ENCODE measurements around the gene NT5E. TPM values are rescaled to one million over a fixed set of nuclear protein-coding genes. Genes with fewer than 3 reads are reported as not detected.
"Not testable (repeated sequence)": the region's sequence is repeated elsewhere in the genome, so short reads cannot be mapped to it uniquely, and the experiment has no call there.

Gene NT5E
- polyA plus RNA-seq (ENCODE audit: insufficient read length): 3.9 TPM
- long read RNA-seq, donor 1, partial matches to known transcripts: 0 of 3 reads
- long read RNA-seq, donor 1, other reads (novel, unspliced or antisense): 0 of 3 reads
- long read RNA-seq, donor 2, partial matches to known transcripts: 0 of 1 reads
- long read RNA-seq, donor 2, other reads (novel, unspliced or antisense): 0 of 1 reads
- long read RNA-seq, donor 3, partial matches to known transcripts: 17 of 38 reads
- long read RNA-seq, donor 3, other reads (novel, unspliced or antisense): 19 of 38 reads
- long read RNA-seq, donor 4: 0 reads
- long read RNA-seq, donor 5, partial matches to known transcripts: 0 of 2 reads
- long read RNA-seq, donor 5, other reads (novel, unspliced or antisense): 0 of 2 reads
- long read RNA-seq, donor 6, partial matches to known transcripts: 0 of 2 reads
- long read RNA-seq, donor 6, other reads (novel, unspliced or antisense): 0 of 2 reads
- long read RNA-seq, donor 7, partial matches to known transcripts: 0 of 2 reads
- long read RNA-seq, donor 7, other reads (novel, unspliced or antisense): 0 of 2 reads
- long read RNA-seq, donor 8: 0 reads

DNA sequence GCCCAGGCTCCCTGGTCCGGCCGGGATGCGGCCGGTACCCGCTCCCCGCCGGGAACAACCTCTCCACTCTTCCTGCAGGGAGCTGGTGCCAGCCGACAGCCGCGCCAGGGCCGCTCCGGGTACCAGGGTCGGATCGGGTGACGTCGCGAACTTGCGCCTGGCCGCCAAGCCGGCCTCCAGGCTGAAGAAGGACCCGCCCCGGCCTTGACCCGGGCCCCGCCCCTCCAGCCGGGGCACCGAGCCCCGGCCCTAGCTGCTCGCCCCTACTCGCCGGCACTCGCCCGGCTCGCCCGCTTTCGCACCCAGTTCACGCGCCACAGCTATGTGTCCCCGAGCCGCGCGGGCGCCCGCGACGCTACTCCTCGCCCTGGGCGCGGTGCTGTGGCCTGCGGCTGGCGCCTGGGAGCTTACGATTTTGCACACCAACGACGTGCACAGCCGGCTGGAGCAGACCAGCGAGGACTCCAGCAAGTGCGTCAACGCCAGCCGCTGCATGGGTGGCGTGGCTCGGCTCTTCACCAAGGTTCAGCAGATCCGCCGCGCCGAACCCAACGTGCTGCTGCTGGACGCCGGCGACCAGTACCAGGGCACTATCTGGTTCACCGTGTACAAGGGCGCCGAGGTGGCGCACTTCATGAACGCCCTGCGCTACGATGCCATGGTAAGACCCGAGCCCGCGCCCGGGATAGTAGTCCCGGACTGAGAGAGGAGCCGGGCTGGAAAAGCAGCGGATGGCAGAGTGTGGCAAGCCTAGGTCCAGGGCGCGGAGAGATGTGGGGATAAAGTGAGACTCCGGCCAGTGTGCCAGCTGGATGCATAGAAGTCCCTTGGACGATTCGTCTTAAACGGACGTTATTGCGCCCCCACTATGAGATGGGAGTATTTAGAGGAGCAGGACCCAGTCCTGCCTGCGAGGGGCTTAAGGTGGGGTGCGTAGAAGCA lies at the start of gene NT5E:
NT5E (plus strand) TSS at position 266 of the 942 bp plus-strand sequence; CDS start at position 323, 57 bp downstream.
- DNase-seq: peak; percentile 34

DNA sequence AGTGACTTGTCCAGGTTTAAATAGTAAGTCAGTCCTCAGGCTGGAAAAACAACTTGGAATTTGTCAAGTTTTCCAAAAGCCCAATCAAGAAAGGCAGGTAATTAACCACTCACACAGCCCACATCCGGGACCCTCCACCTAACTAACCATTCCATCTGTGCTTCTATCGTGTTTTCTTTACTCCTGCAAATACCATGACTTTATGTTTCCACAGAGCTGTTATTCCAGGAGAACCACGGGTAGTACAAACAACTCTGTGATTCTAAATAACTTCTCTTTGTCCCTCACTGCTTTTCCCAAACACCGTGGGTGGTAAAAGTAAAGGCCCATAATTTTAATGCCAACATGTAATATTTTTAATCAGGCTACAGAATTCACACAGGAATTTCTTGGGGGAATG lies 49.6 kb upstream of the NT5E start:
- no peak for DNase-seq

DNA sequence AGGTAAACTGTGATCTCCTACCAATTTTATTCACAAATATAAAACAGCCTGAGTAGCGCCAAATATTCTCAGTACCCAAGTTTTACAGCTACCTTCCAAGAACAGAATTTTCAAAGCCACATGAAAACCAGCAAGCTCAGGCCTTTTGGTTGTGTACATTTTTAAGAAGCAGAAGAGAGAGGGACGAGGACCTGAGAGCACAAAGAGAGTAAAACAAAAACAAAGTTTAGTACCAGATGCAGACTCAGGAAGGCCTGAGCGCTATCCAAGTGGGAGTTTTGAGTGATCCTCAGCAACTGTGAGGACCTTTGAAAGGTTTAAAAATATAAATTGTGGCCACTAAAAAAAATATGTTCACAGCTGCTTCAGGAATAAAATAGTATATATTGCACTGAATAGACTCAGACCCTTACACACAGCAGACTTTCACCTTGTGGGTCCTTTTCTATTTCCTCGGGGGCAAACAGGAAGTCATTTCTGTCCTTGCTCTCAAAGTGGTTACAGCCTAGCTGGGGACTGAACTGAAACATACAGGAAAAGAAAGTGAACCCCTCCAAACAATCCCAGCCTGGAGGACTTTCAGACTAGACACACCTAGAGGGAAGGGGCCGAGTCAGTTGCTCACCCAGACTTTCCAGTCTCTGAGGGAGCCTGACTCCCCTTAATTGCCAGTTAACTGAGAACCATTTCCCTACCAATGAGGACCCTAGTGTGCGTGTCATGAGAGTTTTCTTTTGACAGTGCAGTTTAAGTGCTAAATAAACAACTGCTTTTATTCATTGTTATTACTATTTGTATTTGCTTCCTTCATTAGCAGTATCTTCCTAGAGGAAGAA lies 48.5 kb upstream of the NT5E start:
- no peak for DNase-seq

DNA sequence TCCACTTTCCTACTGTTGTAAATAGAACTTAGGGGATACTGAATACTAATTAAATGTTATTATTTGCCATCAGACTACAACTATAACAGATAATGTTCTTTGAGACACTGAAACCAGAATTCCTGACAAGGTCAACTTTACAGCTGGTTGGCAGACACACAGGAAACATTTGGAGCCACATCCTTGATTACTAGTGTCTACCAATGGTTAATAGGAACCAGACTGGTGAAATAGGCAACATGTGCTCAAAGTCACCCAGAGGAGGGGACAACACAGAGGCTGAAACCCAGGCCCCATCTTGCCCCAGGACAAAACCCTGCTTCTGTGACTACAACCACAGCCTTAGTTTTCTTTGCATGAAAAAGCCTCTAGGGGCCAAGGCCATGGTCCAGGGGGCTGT lies 47.8 kb upstream of the NT5E start:
- DNase-seq: no peak

DNA sequence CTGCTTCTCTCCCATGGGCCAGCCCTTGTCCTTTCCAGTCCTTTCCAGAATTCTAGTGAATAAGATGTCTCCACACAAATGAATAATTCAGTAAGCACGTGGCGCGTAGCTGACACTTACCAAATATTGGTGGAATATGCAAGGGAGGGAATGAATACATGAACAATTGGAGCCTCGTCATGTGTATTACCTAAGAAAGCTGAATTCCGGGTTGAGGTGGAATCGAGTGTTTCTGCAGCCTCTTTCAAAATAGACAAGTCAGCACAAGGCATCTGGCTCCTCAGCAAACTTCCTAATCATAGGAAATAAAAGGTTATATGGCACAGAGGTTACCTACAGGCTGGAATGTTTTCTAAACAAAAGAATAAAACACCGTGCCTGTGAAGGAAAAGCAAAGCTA lies 47.0 kb upstream of the NT5E start:
- no peak for DNase-seq

DNA sequence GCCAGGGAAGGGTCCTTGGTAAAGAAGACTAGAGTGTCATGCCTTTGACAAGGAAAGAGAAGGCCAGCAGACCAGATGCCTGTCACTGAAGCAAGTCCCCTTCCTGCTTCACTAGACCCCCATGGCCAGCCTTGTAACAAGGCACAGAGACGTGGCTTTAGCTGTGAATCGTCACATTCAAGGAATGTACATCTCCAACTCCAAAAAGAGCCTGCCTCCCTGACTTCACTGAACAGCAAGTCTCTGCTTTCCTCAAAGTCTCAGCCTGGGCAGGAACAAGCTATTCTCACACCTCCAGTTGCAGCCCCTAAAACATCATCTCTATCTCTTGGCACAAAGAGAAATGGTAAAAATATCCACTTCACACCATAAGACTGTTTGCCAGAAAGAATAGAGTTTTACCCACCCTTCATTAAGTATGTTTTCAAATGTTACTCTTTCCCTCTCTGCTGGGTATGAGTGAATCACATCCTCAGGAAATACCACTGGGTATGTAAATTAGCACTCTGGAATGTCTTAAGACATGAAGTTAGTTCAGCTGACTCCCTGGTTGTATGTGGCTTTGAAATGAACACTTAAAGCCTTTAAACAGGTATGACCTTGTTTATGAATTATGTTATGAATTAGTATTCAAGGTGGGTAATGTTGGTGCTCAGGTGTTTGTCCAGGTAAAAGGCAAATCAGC lies 46.4 kb upstream of the NT5E start:
- no peak for DNase-seq

DNA sequence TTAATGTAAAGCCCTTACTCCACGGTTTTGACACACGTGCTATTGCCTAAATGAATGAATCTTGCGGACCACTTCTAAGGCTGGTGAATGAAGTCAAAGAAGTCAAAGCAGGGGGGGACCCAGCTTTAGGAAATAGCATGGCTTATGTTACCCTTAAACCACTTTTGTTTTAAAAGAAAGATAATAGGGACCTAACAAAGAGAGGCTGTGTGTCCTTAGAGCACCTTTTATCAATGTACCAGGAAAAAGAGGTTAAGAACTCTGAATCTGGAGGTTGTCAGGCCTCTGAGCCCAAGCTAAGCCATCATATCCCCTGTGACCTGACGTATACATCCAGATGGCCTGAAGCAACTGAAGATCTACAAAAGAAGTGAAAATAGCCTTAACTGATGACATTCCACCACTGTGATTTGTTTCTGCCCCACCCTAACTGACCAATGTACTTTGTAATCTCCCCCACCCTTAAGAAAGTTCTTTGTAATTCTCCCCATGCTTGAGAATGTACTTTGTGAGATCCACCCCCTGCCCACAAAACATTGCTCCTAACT lies 45.8 kb upstream of the NT5E start:
- not testable (repeated sequence) for DNase-seq

DNA sequence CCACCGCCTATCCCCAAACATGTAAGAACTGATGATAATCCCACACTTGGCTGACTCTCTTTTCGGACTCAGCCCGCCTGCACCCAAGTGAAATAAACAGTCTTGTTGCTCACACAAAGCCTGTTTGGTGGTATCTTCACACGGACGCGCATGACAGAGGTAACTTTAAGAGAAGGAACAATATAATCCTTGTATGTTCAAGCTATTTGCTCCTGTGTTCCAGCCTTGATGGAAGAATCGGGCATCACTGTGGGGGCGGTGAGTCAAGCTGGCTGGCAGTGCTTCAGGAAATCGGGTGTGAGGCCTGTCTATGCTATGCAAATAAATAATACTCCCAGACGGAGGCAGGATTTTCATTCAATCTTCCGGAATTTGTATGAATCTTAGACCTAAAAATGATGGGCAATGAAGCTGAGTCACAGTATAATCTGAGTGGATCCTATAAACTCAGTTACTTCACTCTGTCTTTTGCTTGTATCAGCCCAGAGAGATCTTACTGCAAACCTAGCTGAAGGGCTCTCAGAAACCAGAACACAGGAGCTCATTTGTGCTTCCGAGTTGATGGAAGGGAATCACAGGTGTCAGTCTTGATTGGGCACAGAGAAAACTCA lies 45.2 kb upstream of the NT5E start:
- DNase-seq: no peak

DNA sequence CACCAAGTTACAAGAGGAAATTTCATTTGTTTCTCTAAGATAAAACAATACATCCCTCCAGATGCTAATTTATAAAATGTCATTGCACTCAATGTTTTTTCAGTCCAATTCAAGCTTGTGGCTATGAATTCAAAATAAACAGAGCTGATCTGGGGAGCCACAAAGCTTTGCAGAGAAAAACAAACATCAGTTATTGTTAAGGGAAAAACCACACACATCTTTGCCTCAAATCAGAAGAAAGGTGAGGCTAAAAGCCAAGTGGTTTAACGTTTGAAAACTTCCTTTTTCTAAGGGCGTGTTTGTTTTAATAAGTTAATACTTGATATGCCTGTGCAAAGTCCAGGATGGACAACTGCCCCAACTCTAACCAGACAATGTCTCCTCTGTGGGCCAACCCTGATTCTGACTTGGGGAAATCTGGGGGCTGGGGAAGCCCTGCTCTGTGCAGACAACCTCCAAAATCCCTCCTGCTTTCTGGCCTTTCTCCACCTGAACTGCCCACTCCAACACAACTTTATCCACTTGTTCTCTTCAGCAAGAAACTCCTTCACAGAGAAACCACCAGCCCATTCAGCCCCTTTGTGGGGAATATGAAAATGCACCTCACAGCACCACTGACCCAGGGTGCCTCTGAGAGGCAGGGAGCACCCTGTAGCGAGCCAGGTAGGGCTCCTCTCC lies 44.6 kb upstream of the NT5E start:
- DNase-seq: no peak

DNA sequence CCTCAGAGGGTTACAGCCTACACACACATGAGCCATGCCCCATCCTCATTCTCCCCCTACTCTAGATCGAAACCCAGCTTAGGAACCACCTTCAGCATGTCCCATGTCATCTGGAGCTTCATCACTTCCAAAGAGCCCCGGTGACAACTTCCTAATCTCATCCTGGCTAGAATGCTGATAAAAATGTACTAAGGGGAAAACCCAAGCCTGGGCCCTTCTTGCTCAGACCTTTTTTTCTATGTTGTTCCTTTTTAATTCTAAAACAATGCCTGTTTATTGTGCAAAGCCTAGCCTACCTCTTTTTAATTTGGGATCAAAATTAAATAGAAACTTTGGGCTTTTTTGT lies 44.1 kb upstream of the NT5E start:
- DNase-seq: no peak

DNA sequence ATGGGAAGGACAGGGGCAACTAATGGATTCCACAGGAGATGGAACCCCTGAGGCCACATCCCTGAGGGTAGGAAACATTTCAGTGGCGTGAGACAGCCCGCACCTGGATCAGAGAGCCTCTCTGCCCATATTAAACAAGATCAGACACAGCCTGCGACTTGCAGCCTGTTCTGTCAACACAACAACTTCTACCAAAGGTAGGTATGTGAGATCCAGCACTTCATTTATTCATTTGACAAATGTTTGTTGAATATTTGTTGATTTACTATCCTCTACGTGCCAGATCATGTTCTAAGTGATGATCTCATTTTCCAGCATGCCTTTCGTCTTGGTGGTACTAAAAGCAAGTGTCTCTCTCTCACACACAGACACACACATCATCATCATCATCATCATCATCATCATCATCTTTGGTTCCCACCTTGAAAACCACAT lies 43.2 kb upstream of the NT5E start:
- no peak for DNase-seq

DNA sequence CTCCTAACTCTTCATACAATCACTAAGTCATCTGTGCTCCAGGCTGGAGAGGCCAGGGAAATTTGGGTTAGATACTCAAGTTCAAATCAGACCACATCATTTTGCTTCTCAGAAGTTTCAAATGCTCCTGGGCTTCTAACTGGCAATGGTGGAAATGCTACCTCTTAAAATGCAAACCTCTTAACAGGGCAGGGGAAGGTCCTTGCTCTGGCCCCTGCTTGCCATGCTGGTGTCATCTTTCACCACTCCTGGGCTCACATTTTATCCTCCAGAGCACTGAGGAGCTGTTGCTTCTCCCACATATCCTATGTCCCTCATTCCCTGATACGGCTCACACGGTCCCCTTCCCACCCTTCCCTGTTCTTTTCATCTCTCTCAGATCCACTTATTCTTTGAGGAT lies 41.8 kb upstream of the NT5E start:
- no peak for DNase-seq

DNA sequence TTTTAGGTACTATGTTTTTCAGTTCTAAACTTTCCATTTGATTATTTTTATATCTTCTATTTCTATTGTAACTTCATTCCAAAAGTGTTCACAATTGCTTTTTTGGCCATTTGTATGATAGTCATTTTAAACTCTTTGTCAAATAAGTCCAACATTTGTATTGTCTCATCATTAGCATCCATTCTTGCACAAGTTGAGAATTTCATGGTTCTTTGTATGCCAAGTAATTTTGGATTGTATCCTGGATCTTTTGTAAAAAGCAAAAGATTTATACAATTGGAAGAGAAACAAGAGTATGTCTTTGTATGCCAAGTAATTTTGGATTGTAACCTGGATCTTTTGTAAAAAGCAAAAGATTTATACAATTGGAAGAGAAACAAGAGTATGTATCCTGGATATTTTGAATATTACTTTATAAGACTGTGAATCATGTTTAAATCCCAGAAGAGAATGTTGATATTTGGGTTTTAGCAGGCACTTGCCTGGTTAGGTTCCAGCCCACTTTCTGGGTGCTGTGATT lies 36.9 kb upstream of the NT5E start:
- DNase-seq: no peak

DNA sequence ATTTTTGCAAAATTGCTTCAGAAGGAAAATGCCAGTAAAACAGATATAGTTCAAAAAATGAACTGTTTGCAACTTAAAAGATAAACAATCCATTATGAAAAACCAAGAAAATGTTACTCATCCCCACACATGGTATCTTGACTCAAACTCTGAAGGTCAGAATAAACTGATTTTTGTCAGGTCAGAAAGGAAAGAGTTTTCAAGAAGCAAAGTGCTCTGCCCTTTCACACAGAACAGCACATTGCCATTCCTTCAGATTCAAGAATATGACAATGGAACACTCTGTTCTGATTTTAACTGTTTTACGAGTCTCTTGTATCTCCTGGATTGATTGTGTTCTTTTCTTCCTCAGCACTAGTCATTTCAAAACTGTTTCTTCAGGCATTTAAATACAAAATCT lies 33.8 kb upstream of the NT5E start:
- DNase-seq: no peak

DNA sequence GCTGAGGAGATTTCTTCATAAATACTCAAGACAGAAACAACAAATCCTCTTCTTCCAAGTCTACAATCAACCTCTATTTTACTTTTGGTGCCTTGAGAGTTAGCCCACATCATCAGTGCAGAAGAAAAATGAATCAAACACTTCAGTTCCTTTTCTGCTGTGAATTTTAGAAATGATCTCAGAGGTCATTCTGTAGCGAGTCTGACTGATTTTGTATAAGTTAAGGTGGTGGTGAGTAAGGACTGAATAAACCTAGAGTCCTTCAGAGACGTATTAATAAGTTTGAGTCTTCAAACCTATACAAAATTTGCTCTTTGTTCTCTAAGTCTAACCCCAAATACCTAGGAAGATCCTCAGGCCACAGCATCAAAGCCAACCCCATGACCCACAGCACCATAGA lies 33.1 kb upstream of the NT5E start:
- DNase-seq: no peak

DNA sequence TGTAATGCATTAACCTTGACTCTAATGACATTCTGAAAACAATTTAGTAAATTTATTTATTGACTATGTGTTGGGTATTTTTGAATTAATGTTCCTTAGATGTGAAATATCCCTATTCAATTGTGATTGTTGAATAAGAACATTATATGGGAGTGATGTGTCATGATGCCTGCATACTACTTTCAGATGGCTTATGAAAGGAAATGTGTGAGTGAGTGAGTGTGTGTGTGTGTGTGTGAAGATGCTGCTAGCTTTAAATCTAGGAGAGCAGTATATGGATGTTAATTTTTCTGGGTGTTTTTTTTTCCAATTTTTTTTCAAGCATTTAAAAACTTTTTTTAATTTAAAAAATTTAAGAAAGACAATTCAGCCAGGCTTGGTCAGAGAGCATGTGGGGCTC lies 32.5 kb upstream of the NT5E start:
- DNase-seq: no peak

DNA sequence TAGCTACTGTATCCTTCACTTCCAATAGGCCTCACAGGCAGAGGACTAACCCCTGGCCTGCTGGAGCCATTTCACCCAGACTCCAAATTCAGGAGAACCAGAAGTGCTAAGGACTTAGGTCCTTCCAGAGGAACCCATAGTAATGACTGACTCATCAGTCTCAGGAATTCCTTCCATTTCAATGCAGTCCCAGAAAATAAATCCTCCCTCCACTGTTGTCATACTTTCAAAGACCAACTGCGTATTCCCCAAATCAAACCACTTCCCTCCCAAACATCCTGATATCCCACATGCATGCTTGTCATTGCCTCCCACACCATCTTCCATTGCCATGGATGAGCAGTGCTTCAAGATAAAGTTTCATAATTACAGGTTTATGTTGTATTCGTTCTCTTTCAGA lies 31.8 kb upstream of the NT5E start:
- no peak for DNase-seq

DNA sequence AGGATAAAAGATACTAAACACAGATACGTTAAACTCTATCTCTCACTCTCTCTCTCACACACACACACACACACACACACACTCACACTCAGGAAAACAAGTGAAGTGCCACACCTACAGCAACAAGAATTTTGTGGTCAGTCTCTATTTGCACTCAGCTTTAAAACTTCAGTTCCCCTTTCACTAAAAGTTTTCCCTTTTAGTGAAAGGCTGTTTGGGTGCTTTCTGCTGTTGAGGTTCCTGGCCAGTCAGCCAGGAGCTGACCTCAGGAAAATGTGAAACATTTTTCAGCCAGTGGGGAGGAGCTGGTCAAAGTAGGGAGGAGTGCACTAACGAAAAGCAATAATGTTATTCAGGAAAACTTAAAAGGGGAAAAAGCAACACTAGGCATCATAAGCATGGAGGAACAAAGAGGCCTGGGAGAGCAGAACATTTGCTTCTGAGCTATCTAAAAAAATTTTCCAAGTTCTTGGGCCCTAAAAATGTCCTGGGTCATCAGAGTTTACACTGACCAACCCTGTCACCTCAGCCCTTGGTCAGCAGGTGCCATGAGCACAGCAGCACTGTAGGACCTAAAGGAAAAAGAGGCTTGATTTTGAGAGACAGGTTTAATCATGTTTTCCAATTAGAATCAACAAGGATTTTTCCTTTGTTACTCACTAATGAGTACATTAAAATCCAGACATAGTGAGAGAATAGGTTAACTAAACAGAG lies 30.7 kb upstream of the NT5E start:
- no peak for DNase-seq

DNA sequence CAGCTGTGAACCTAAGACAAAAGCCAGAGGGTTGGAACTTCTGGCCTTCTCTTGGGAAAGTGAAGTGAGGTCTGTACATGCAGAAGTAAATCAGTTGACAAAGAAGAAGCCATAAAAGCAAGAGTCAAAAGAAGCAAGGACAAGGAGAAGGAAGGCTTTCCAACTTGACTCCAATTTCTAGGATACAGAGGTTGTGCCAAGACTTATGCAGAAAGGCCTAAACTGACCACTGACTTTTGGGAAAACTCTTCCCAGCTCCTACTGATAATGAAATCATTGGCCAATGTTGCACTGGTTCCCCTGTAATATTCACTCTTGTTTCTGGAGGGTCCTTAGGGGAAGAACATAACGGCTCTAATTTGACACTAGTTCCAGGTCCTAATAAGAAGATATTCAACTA lies 29.3 kb upstream of the NT5E start:
- no peak for DNase-seq

Measured in left kidney (tissue), 8 donors.